ENCODE measurements around the gene SNAP47.

DNA sequence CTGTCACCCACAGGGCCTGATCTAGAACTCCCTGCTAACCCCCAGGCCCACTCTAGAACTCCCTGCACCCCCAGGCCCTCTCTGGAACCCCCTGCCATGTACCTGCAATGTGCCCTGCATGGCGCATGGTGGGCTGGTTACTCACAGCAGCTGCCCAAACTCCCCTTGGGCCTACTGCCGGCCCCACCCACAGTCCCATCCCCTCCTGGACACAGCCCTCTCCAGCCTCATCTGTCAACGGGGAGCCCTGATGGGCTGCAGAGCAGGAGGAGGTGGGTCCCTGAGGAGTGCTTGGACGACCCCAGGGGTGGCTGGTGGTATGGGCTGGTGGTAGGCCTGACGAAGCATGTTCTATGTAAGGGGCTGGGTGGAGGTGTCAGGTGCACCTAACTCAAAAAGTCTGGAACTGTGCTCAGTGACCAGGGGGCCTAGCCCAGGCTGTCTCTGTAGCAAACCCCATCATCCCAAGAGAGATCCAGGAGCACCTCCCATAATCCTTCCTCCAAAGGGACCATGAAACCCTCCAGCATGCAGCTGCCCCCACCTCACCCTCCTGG is 61.2 kb downstream of the SNAP47 start:
- TF ChIP-seq, protein P1, sequence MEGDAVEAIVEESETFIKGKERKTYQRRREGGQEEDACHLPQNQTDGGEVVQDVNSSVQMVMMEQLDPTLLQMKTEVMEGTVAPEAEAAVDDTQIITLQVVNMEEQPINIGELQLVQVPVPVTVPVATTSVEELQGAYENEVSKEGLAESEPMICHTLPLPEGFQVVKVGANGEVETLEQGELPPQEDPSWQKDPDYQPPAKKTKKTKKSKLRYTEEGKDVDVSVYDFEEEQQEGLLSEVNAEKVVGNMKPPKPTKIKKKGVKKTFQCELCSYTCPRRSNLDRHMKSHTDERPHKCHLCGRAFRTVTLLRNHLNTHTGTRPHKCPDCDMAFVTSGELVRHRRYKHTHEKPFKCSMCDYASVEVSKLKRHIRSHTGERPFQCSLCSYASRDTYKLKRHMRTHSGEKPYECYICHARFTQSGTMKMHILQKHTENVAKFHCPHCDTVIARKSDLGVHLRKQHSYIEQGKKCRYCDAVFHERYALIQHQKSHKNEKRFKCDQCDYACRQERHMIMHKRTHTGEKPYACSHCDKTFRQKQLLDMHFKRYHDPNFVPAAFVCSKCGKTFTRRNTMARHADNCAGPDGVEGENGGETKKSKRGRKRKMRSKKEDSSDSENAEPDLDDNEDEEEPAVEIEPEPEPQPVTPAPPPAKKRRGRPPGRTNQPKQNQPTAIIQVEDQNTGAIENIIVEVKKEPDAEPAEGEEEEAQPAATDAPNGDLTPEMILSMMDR (IDR thresholded peaks at IDR 0.05; ENCODE audit: low read length): no peak
- TF ChIP-seq EZH2 (IDR thresholded peaks at IDR 0.05; ENCODE audit: borderline replicate concordance, low read length): no peak

All from OCI-LY1 (cell line).